ENCODE data around the gene FZR1. TPM values are rescaled to one million over a fixed set of nuclear protein-coding genes. Genes with fewer than 3 reads are reported as not detected.

The FZR1 gene
- total RNA-seq, 2 experiments from 2014 or later: 43.5 to 46.9 TPM

GRCh38 chr19:3477506-3477905 lies 28.6 kb upstream of the FZR1 start:
- Mint-ChIP-seq H3K36me3 (no peaks in the 10 kb centered on the region), H3K27me3 (peaks cover 2% of the 10 kb centered on the region), H3K27ac (no peak overlapping the region), H3K4me3 (no peak overlapping the region), H3K4me1 (ENCODE audit: low read depth) (peaks cover 7% of the 10 kb centered on the region), H3K9me3 (no peaks in the 10 kb centered on the region)
- no peak for DNase-seq
- intact Hi-C loops (cut with micrococcal nuclease): no loop called here
- ChIA-PET POLR2A (no interaction called here), CTCF (no interaction called here)

- H3K4me1 Mint-ChIP-seq (ENCODE audit: low read depth): peaks cover 7% of the 10 kb centered on the region
- no peak for DNase-seq
- POLR2A ChIA-PET: no interaction called here
- H3K9me3 Mint-ChIP-seq: no peaks in the 10 kb centered on the region
- CTCF ChIA-PET: no interaction called here
- peaks cover 2% of the 10 kb centered on the region for H3K27me3 Mint-ChIP-seq
- H3K27ac Mint-ChIP-seq: no peak overlapping the region
- no peak overlapping the region for H3K4me3 Mint-ChIP-seq
- H3K36me3 Mint-ChIP-seq: no peaks in the 10 kb centered on the region
- intact Hi-C loops (cut with micrococcal nuclease): no loop called here
Observed at GRCh38 chr19:3477951-3478350, 28.2 kb upstream of the FZR1 start.

- H3K27me3 Mint-ChIP-seq: peaks cover 2% of the 10 kb centered on the region
- peak; percentile 16 for DNase-seq
- H3K4me1 Mint-ChIP-seq (ENCODE audit: low read depth): peaks cover 7% of the 10 kb centered on the region
- intact Hi-C loops (cut with micrococcal nuclease): no loop called here
- ChIA-PET POLR2A (no interaction called here), CTCF (interaction anchor here (0.6 to 1.9 kb wide), 2 partner anchors 174 to 220 kb away, joined by 3 to 8 read pairs; no protein-coding TSS in a partner anchor)
- no peaks in the 10 kb centered on the region for H3K9me3 Mint-ChIP-seq
- H3K27ac Mint-ChIP-seq: no peak overlapping the region
- H3K4me3 Mint-ChIP-seq: no peak overlapping the region
- no peaks in the 10 kb centered on the region for H3K36me3 Mint-ChIP-seq
Observed at GRCh38 chr19:3478409-3479176, 27.5 kb upstream of the FZR1 start.

- no peak overlapping the region for H3K27ac Mint-ChIP-seq
- intact Hi-C loops (cut with micrococcal nuclease): no loop called here
- peaks cover 2% of the 10 kb centered on the region for H3K27me3 Mint-ChIP-seq
- POLR2A ChIA-PET: no interaction called here
- no peaks in the 10 kb centered on the region for H3K36me3 Mint-ChIP-seq
- H3K9me3 Mint-ChIP-seq: no peaks in the 10 kb centered on the region
- CTCF ChIA-PET: interaction anchor here (0.6 to 1.9 kb wide), 4 partner anchors 8 to 219 kb away, joined by 3 to 8 read pairs (median 4); no protein-coding TSS in a partner anchor
- H3K4me1 Mint-ChIP-seq (ENCODE audit: low read depth): peaks cover 7% of the 10 kb centered on the region
- peak; percentile 60 for DNase-seq
- no peak overlapping the region for H3K4me3 Mint-ChIP-seq
Observed at GRCh38 chr19:3479177-3479833, 26.8 kb upstream of the FZR1 start.

- H3K4me3 Mint-ChIP-seq: no peak overlapping the region
- POLR2A ChIA-PET: no interaction called here
- H3K9me3 Mint-ChIP-seq: no peaks in the 10 kb centered on the region
- intact Hi-C loops (cut with micrococcal nuclease): no loop called here
- H3K36me3 Mint-ChIP-seq: no peaks in the 10 kb centered on the region
- H3K27ac Mint-ChIP-seq: no peak overlapping the region
- peaks cover 7% of the 10 kb centered on the region for H3K4me1 Mint-ChIP-seq (ENCODE audit: low read depth)
- peaks cover 2% of the 10 kb centered on the region for H3K27me3 Mint-ChIP-seq
- peak; percentile 46 for DNase-seq
- CTCF ChIA-PET: interaction anchor here (0.7 to 1.9 kb wide), 3 partner anchors 9 to 175 kb away, joined by 3 to 8 read pairs (median 5); no protein-coding TSS in a partner anchor
Observed at GRCh38 chr19:3479834-3480215, 26.3 kb upstream of the FZR1 start.

- ChIA-PET CTCF (interaction anchor here (0.5 to 1.9 kb wide), 3 partner anchors 9 to 176 kb away, joined by 4 to 8 read pairs (median 5); no protein-coding TSS in a partner anchor), POLR2A (no interaction called here)
- no peak within 1 kb of the TSS for H3K27ac Mint-ChIP-seq
- intact Hi-C loops (cut with micrococcal nuclease): no loop called here
- no peak for DNase-seq
- H3K36me3 Mint-ChIP-seq: no peaks in the 10 kb centered on the region
- peaks cover 4% of the 10 kb centered on the region for H3K27me3 Mint-ChIP-seq
- H3K4me3 Mint-ChIP-seq: no peak within 1 kb of the TSS
- peaks cover 7% of the 10 kb centered on the region for H3K4me1 Mint-ChIP-seq (ENCODE audit: low read depth)
- H3K9me3 Mint-ChIP-seq: no peaks in the 10 kb centered on the region
Observed at GRCh38 chr19:3480383-3481091, 25.6 kb upstream of the FZR1 start, which contains the start of gene SMIM24. SMIM24 (minus strand) TSS chr19:3480525; CDS start chr19:3480463, 62 bp downstream.

GRCh38 chr19:3481241-3482090 lies 24.6 kb upstream of the FZR1 start:
- POLR2A ChIA-PET: no interaction called here
- no peak for DNase-seq
- peaks cover 7% of the 10 kb centered on the region for H3K4me1 Mint-ChIP-seq (ENCODE audit: low read depth)
- no peak overlapping the region for H3K27ac Mint-ChIP-seq
- H3K27me3 Mint-ChIP-seq: peaks cover 4% of the 10 kb centered on the region
- intact Hi-C loops (cut with micrococcal nuclease): no loop called here
- no peaks in the 10 kb centered on the region for H3K9me3 Mint-ChIP-seq
- H3K36me3 Mint-ChIP-seq: no peaks in the 10 kb centered on the region
- CTCF ChIA-PET: interaction anchor here (0.5 kb wide), 1 partner anchor 176 kb away, joined by 4 read pairs; no protein-coding TSS in a partner anchor
- H3K4me3 Mint-ChIP-seq: no peak overlapping the region

- Mint-ChIP-seq H3K27ac (no peak overlapping the region), H3K9me3 (no peaks in the 10 kb centered on the region), H3K36me3 (no peaks in the 10 kb centered on the region), H3K4me1 (ENCODE audit: low read depth) (peaks cover 7% of the 10 kb centered on the region), H3K4me3 (no peak overlapping the region), H3K27me3 (peaks cover 4% of the 10 kb centered on the region)
- POLR2A ChIA-PET: no interaction called here
- DNase-seq: no peak
- CTCF ChIA-PET: interaction anchor here (1.7 to 2.4 kb wide), 2 partner anchors 10 to 177 kb away, joined by 6 to 15 read pairs; no protein-coding TSS in a partner anchor
- intact Hi-C loops (cut with micrococcal nuclease): no loop called here
Observed at GRCh38 chr19:3482507-3483225, 23.4 kb upstream of the FZR1 start.

- peaks cover 3% of the 10 kb centered on the region for H3K4me1 Mint-ChIP-seq (ENCODE audit: low read depth)
- no peak within 1 kb of the TSS for H3K4me3 Mint-ChIP-seq
- no peaks in the 10 kb centered on the region for H3K9me3 Mint-ChIP-seq
- H3K27ac Mint-ChIP-seq: no peak within 1 kb of the TSS
- ChIA-PET CTCF (interaction anchor here (1.2 to 3.5 kb wide), 4 partner anchors 11 to 178 kb away, joined by 4 to 32 read pairs (median 10); no protein-coding TSS in a partner anchor), POLR2A (no interaction called here)
- H3K27me3 Mint-ChIP-seq: peaks cover 2% of the 10 kb centered on the region
- H3K36me3 Mint-ChIP-seq: no peaks in the 10 kb centered on the region
- intact Hi-C loops (cut with micrococcal nuclease): no loop called here
- no peak for DNase-seq
Observed at GRCh38 chr19:3483226-3483628, 22.9 kb upstream of the FZR1 start, which contains the start of gene SMIM44. SMIM44 (minus strand) TSS chr19:3483441; CDS start chr19:3483403, 38 bp downstream.

- no peaks in the 10 kb centered on the region for H3K9me3 Mint-ChIP-seq
- H3K4me1 Mint-ChIP-seq (ENCODE audit: low read depth): peaks cover 6% of the 10 kb centered on the region
- peaks cover 21% of the 10 kb centered on the region for H3K36me3 Mint-ChIP-seq
- H3K27me3 Mint-ChIP-seq: no peaks in the 10 kb centered on the region
- intact Hi-C loops (cut with micrococcal nuclease): no loop called here
- H3K27ac Mint-ChIP-seq: no peak overlapping the region
- no peak for DNase-seq
- no peak overlapping the region for H3K4me3 Mint-ChIP-seq
- POLR2A ChIA-PET: interaction anchor here (2.0 kb wide), 1 partner anchor 8 kb away, joined by 5 read pairs; the partner anchor contains the start of gene DOHH
- CTCF ChIA-PET: no interaction called here
Observed at GRCh38 chr19:3491396-3492119, 14.6 kb upstream of the FZR1 start.
